Neural cell (in vitro differentiated cells): ENCODE measurements around the gene SKAP1. TPM values are rescaled to one million over a fixed set of nuclear protein-coding genes. Genes with fewer than 3 reads are reported as not detected.

Experiments
- H2AFZ ChIP-seq: fragments of 200-600, 300-800 bp; sonication (generic), shearing (Covaris generic); 2 replicates; pipeline ENCODE4 v1.6.0; 2014; ENCODE audit warnings: low read depth, mild to moderate bottlenecking, antibody characterized with exemption, low read length, moderate library complexity
- H3F3A ChIP-seq: fragments of 200-600 bp; shearing (Covaris generic); 2 replicates; pipeline ENCODE4 v1.6.1; 2016; ENCODE audit warnings: mild to moderate bottlenecking, moderate library complexity, mixed read lengths, antibody characterized with exemption, low read length; ENCODE audit not compliant: insufficient read depth, poor library complexity, severe bottlenecking
- H3K27ac ChIP-seq: fragments of 200-600, 300-800 bp; sonication (generic), shearing (Covaris generic); 2 replicates; pipeline ENCODE4 v1.5.1; 2014; ENCODE audit warnings: mild to moderate bottlenecking, low read length, moderate library complexity
- H3K27me3 ChIP-seq: fragments of 300-800, 200-600 bp; sonication (generic), shearing (Covaris generic); 2 replicates; pipeline ENCODE4 v1.6.0; 2014; ENCODE audit warnings: mild to moderate bottlenecking, low read depth, low read length, moderate library complexity; ENCODE audit not compliant: insufficient read depth
- H3K36me3 ChIP-seq: fragments of 300-800, 200-600 bp; sonication (generic), shearing (Covaris generic); 2 replicates; pipeline ENCODE4 v1.5.1; 2014; ENCODE audit warnings: mild to moderate bottlenecking, antibody characterized with exemption, low read length, moderate library complexity; ENCODE audit not compliant: insufficient read depth
- H3K4me2 ChIP-seq: fragments of 300-800, 200-600 bp; sonication (generic), shearing (Covaris generic); 2 replicates; pipeline ENCODE4 v1.6.0; 2014; ENCODE audit warnings: mild to moderate bottlenecking, low read length
- H3K4me3 ChIP-seq: fragments of 300-800, 200-600 bp; sonication (generic), shearing (Covaris generic); 2 replicates; pipeline ENCODE4 v1.5.1; 2014; ENCODE audit warnings: mild to moderate bottlenecking, low read length, moderate library complexity
- H3K79me2 ChIP-seq: fragments of 200-600 bp; shearing (Covaris generic); replicated peaks from 2 replicates; pipeline ENCODE4 v1.6.0; 2014; ENCODE audit warnings: mild to moderate bottlenecking, low read length, moderate library complexity; ENCODE audit not compliant: insufficient read depth
- H3K9ac ChIP-seq: fragments of 300-800, 200-600 bp; sonication (generic), shearing (Covaris generic); 2 replicates; pipeline ENCODE4 v1.6.1; 2016; ENCODE audit warnings: mild to moderate bottlenecking, low read length, mixed read lengths
- H3K9me2 ChIP-seq: fragments of 200-600 bp; shearing (Covaris generic); 2 replicates; pipeline ENCODE4 v1.6.1; 2016; ENCODE audit warnings: mild to moderate bottlenecking, low read length, mixed read lengths; ENCODE audit not compliant: insufficient read depth
- H3K9me3 ChIP-seq: fragments of 200-600, 300-800 bp; sonication (generic), shearing (Covaris generic); 2 replicates; pipeline ENCODE4 v1.6.1; 2016; ENCODE audit warnings: mild to moderate bottlenecking, mixed run types, low read length, moderate library complexity, mixed read lengths
- H4K20me1 ChIP-seq: fragments of 200-600 bp; shearing (Covaris generic); 2 replicates; pipeline ENCODE4 v1.6.1; 2016; ENCODE audit warnings: mild to moderate bottlenecking, mixed run types; ENCODE audit not compliant: insufficient read depth
- CTCF ChIP-seq: fragments of 450-650 bp; IDR thresholded peaks from 2 replicates; pipeline ENCODE4 v1.5.1; 2014; ENCODE audit warnings: antibody characterized with exemption, mild to moderate bottlenecking, moderate library complexity; ENCODE audit not compliant: poor library complexity, severe bottlenecking
- EP300 ChIP-seq: fragments of 450-650 bp; conservative IDR thresholded peaks from 2 replicates; pipeline ENCODE4 v1.6.1; 2014; ENCODE audit warnings: antibody characterized with exemption, mild to moderate bottlenecking, moderate library complexity; ENCODE audit not compliant: poor library complexity, severe bottlenecking
- EZH2 ChIP-seq: fragments of 200-600, 300-800 bp; shearing (Covaris generic), sonication (generic); IDR thresholded peaks from 2 replicates; pipeline ENCODE4 v1.6.1; 2014; ENCODE audit warnings: antibody characterized with exemption, low read length, borderline replicate concordance, mild to moderate bottlenecking; ENCODE audit not compliant: insufficient read depth, poor library complexity, severe bottlenecking
- MXI1 ChIP-seq: fragments of 450-650 bp; conservative IDR thresholded peaks from 2 replicates; pipeline ENCODE4 v1.6.1; 2014; ENCODE audit warnings: antibody characterized with exemption, mild to moderate bottlenecking; ENCODE audit not compliant: poor library complexity, severe bottlenecking
- POLR2AphosphoS5 ChIP-seq: IDR thresholded peaks from 2 replicates; pipeline ENCODE4 v1.6.1; 2012
- RAD21 ChIP-seq: fragments of 450-650 bp; conservative IDR thresholded peaks from 2 replicates; pipeline ENCODE4 v1.6.1; 2014; ENCODE audit warnings: antibody characterized with exemption, mild to moderate bottlenecking, moderate library complexity
- REST ChIP-seq: IDR thresholded peaks from 2 replicates; pipeline ENCODE4 v1.6.1; 2012; ENCODE audit warnings: borderline replicate concordance
- SMC3 ChIP-seq: fragments of 450-650 bp; conservative IDR thresholded peaks from 2 replicates; pipeline ENCODE4 v1.6.1; 2014; ENCODE audit warnings: antibody characterized with exemption, mild to moderate bottlenecking, moderate library complexity; ENCODE audit not compliant: poor library complexity
- TAF1 ChIP-seq: IDR thresholded peaks from 2 replicates; pipeline ENCODE4 v1.6.1; 2012; ENCODE audit warnings: low read depth
- polyA plus RNA-seq: library from polyadenylated mRNA; depleted of rRNA; stranded (reverse); fragments of >200 nt; gene quantifications from 2 replicates; pipeline ENCODE4 v1.2.3, GENCODE V29; 2014

Gene SKAP1
- polyA plus RNA-seq, 1 donor from 2014 or later, result 0.63 TPM

GRCh38 chr17:48253975-48254374 is 176.0 kb downstream of the SKAP1 start:
- Histone ChIP-seq H3K36me3 (no peaks in the 10 kb centered on the region), H2AFZ (no peak overlapping the region), H4K20me1 (no peaks in the 10 kb centered on the region), H3K9me2 (no peaks in the 10 kb centered on the region), H3K4me2 (no peak overlapping the region), H3K27ac (no peak overlapping the region), H3F3A (no peaks in the 10 kb centered on the region), H3K27me3 (no peaks in the 10 kb centered on the region), H3K79me2 (no peaks in the 10 kb centered on the region), H3K4me3 (no peak overlapping the region), H3K9ac (no peak overlapping the region), H3K9me3 (no peaks in the 10 kb centered on the region)
- no peak for TF ChIP-seq MXI1
- TF ChIP-seq TAF1, result no peak
- no peak for TF ChIP-seq CTCF
- no peak for TF ChIP-seq EZH2
- no peak for TF ChIP-seq SMC3
- no peak for TF ChIP-seq REST
- no peak for TF ChIP-seq POLR2AphosphoS5
- TF ChIP-seq RAD21, result no peak
- no peak for TF ChIP-seq EP300

- Histone ChIP-seq H3K9ac (no peak overlapping the region), H3K27me3 (no peaks in the 10 kb centered on the region), H3K4me3 (no peak overlapping the region)
These were observed 178.1 kb downstream of the SKAP1 start for GRCh38 chr17:48251950-48252349.

More at GRCh38 chr17:48251950-48252349, 178.1 kb downstream of the SKAP1 start:
- H3K79me2 ChIP-seq, result no peaks in the 10 kb centered on the region
- no peaks in the 10 kb centered on the region for H3K36me3 ChIP-seq
- TF ChIP-seq TAF1 (no peak), EP300 (no peak), REST (no peak), CTCF (no peak), EZH2 (no peak), SMC3 (no peak), MXI1 (no peak), RAD21 (no peak), POLR2AphosphoS5 (no peak)
- no peaks in the 10 kb centered on the region for H3F3A ChIP-seq
- no peaks in the 10 kb centered on the region for H4K20me1 ChIP-seq
- no peak overlapping the region for H3K4me2 ChIP-seq
- H3K9me2 ChIP-seq, result no peaks in the 10 kb centered on the region
- no peak overlapping the region for H2AFZ ChIP-seq
- no peaks in the 10 kb centered on the region for H3K9me3 ChIP-seq
- no peak overlapping the region for H3K27ac ChIP-seq
